ENCODE data around the gene SCD5.

DNA sequence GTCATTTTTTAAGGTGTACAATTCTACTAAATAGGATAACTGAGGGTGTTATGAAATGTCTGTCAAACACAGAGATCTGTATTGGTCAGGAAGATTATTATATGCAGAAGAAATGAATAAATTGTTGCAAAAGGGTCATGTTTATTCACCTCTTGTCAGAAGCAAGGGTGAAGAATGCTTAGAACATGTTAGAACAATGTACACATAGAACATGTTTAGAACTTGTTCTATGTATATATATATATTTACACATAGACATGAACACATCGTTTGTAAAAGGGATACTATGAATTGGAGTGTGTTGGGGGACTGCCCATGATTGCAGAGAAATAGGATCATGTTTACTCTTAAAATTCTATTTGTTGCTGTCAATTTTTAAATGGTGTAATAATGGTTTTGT, 208.8 kb downstream of the SCD5 start:
- TF ChIP-seq, protein P1, sequence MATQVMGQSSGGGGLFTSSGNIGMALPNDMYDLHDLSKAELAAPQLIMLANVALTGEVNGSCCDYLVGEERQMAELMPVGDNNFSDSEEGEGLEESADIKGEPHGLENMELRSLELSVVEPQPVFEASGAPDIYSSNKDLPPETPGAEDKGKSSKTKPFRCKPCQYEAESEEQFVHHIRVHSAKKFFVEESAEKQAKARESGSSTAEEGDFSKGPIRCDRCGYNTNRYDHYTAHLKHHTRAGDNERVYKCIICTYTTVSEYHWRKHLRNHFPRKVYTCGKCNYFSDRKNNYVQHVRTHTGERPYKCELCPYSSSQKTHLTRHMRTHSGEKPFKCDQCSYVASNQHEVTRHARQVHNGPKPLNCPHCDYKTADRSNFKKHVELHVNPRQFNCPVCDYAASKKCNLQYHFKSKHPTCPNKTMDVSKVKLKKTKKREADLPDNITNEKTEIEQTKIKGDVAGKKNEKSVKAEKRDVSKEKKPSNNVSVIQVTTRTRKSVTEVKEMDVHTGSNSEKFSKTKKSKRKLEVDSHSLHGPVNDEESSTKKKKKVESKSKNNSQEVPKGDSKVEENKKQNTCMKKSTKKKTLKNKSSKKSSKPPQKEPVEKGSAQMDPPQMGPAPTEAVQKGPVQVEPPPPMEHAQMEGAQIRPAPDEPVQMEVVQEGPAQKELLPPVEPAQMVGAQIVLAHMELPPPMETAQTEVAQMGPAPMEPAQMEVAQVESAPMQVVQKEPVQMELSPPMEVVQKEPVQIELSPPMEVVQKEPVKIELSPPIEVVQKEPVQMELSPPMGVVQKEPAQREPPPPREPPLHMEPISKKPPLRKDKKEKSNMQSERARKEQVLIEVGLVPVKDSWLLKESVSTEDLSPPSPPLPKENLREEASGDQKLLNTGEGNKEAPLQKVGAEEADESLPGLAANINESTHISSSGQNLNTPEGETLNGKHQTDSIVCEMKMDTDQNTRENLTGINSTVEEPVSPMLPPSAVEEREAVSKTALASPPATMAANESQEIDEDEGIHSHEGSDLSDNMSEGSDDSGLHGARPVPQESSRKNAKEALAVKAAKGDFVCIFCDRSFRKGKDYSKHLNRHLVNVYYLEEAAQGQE (IDR thresholded peaks at IDR 0.05; ENCODE audit: borderline replicate concordance): no peak
- TF ChIP-seq, protein P2, sequence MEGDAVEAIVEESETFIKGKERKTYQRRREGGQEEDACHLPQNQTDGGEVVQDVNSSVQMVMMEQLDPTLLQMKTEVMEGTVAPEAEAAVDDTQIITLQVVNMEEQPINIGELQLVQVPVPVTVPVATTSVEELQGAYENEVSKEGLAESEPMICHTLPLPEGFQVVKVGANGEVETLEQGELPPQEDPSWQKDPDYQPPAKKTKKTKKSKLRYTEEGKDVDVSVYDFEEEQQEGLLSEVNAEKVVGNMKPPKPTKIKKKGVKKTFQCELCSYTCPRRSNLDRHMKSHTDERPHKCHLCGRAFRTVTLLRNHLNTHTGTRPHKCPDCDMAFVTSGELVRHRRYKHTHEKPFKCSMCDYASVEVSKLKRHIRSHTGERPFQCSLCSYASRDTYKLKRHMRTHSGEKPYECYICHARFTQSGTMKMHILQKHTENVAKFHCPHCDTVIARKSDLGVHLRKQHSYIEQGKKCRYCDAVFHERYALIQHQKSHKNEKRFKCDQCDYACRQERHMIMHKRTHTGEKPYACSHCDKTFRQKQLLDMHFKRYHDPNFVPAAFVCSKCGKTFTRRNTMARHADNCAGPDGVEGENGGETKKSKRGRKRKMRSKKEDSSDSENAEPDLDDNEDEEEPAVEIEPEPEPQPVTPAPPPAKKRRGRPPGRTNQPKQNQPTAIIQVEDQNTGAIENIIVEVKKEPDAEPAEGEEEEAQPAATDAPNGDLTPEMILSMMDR (IDR thresholded peaks at IDR 0.05; ENCODE audit: poor library complexity, severe bottlenecking): no peak
- TF ChIP-seq POLR2AphosphoS5 (IDR thresholded peaks at IDR 0.05) (no peak), EZH2 (IDR thresholded peaks at IDR 0.05; ENCODE audit: borderline replicate concordance, insufficient read depth, low read length, poor library complexity, severe bottlenecking) (no peak), EP300 (conservative IDR thresholded peaks at IDR 0.05; ENCODE audit: poor library complexity, severe bottlenecking) (no peak)

Data from neural cell (in vitro differentiated cells).